Measurements from ENCODE around the gene DCDC2. TPM values are rescaled to one million over a fixed set of nuclear protein-coding genes. Genes with fewer than 3 reads are reported as not detected.

DCDC2 gene
- total and polyA plus RNA-seq, 2 donors (not counting 1 experiment from before 2014, with no cell fraction given), result not detected

DNA sequence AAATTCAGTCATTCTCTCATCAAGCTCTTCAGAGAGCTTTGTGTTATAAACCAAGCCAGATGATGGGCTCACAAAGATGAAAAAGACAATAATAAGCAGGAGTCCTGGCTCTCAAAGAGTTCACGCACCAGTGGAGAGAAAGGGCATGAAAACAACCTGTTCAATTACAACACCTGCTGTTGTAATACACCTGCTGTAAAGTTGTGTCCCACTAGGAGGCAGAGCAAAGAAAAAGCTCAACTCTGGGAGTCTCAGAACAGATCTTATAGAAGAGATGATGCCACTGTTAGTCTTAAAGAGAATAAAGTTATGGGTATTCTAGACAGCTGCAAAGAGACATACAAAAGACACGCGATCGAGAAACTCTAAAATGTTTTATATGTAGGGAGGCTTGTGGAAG, 100.6 kb downstream of the DCDC2 start:
- no peak overlapping the region for H3K27ac ChIP-seq (ENCODE audit: low read length in 2 of 2)
- no peak overlapping the region for H3K4me2 ChIP-seq (replicated peaks; ENCODE audit: low read depth, low read length, poor library complexity, severe bottlenecking)
- no peaks in the 10 kb centered on the region for H3K4me1 ChIP-seq (ENCODE audit: control insufficient read depth in 2 of 2, insufficient read depth in 2 of 2, low read length in 2 of 2)
- ChIA-PET POLR2A (no interaction called here), CTCF (no interaction called here)
- H3K27me3 ChIP-seq (replicated peaks in 1 of 4; ENCODE audit: control extremely low read depth in 1 of 4, control insufficient read depth in 3 of 4, insufficient read depth in 4 of 4, low read length in 3 of 4), result peaks cover 0 to 9% (median 3%) of the 10 kb centered on the region in 4 experiments
- 100% methylated on average over 3 of the region's 4 CpGs for WGBS (ENCODE audit: insufficient coverage)
- TF ChIP-seq, protein P1, sequence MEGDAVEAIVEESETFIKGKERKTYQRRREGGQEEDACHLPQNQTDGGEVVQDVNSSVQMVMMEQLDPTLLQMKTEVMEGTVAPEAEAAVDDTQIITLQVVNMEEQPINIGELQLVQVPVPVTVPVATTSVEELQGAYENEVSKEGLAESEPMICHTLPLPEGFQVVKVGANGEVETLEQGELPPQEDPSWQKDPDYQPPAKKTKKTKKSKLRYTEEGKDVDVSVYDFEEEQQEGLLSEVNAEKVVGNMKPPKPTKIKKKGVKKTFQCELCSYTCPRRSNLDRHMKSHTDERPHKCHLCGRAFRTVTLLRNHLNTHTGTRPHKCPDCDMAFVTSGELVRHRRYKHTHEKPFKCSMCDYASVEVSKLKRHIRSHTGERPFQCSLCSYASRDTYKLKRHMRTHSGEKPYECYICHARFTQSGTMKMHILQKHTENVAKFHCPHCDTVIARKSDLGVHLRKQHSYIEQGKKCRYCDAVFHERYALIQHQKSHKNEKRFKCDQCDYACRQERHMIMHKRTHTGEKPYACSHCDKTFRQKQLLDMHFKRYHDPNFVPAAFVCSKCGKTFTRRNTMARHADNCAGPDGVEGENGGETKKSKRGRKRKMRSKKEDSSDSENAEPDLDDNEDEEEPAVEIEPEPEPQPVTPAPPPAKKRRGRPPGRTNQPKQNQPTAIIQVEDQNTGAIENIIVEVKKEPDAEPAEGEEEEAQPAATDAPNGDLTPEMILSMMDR (IDR thresholded peaks at IDR 0.05), result no peak
- no peak for TF ChIP-seq EZH2 (IDR thresholded peaks at IDR 0.05; ENCODE audit: borderline replicate concordance, insufficient read depth, low read depth, low read length, poor library complexity, severe bottlenecking)
- peaks cover 14% of the 10 kb centered on the region for H3K27me3 Mint-ChIP-seq
- H4K20me1 ChIP-seq (ENCODE audit: control insufficient read depth, insufficient read depth, low read length, poor library complexity, severe bottlenecking), result no peaks in the 10 kb centered on the region
- H3K9ac ChIP-seq (ENCODE audit: low read length), result no peak overlapping the region
- H3K9me3 ChIP-seq (ENCODE audit: control extremely low read depth in 1 of 3, control insufficient read depth in 2 of 3, insufficient read depth in 1 of 3, low read length in 2 of 3), result peaks cover 0 to 4% (median 1%) of the 10 kb centered on the region in 3 donors
- DNase-seq (no peak), ATAC-seq (ENCODE audit: low read depth) (no peak)
- H3K9me3 Mint-ChIP-seq (ENCODE audit: insufficient read depth), result peaks cover 3% of the 10 kb centered on the region
- peaks cover 4% of the 10 kb centered on the region for H3K4me1 Mint-ChIP-seq
- no peaks in the 10 kb centered on the region for H3K79me2 ChIP-seq (ENCODE audit: control insufficient read depth, insufficient read depth, low read length)
- no peak overlapping the region for H3K4me3 ChIP-seq (ENCODE audit: control extremely low read depth in 1 of 5, extremely low read depth in 1 of 5, insufficient read depth in 1 of 5, low read depth in 2 of 5, low read length in 4 of 5)
- H2AFZ ChIP-seq (ENCODE audit: insufficient read depth, low read depth, low read length, poor library complexity, severe bottlenecking), result no peak overlapping the region
- no peaks in the 10 kb centered on the region for H3K36me3 ChIP-seq (replicated peaks in 1 of 2; ENCODE audit: control extremely low read depth in 1 of 2, control insufficient read depth in 1 of 2, extremely low read depth in 1 of 2, insufficient read depth in 2 of 2, low read length in 1 of 2)
- H3K4me3 Mint-ChIP-seq, result no peak overlapping the region
- no peak overlapping the region for H3K27ac Mint-ChIP-seq
- intact Hi-C loops (cut with micrococcal nuclease), result no loop called here

DNA sequence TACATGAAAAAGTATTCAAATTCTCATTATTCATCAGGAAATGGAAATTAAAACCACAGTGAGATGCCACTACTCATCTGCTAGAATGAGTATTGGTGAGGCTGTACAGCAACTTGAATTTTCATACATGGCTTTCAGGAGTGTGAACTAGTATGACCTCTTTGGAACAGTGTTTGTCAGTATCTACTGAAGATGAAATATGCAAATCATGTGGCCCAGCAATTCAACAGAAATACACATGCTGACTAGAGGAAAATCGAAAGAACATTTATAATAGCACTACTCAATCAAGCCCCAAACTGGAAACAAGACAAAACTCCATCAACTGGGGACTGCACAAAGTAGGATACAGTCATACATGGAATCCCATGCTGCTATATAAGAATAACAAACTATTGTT, 102.2 kb downstream of the DCDC2 start:
- Mint-ChIP-seq H3K27me3 (peaks cover 6% of the 10 kb centered on the region), H3K27ac (no peak overlapping the region), H3K4me1 (peaks cover 4% of the 10 kb centered on the region), H3K4me3 (no peak overlapping the region), H3K9me3 (ENCODE audit: insufficient read depth) (peaks cover 3% of the 10 kb centered on the region)
- no peaks in the 10 kb centered on the region for H4K20me1 ChIP-seq (ENCODE audit: control insufficient read depth, insufficient read depth, low read length, poor library complexity, severe bottlenecking)
- H3K4me3 ChIP-seq (ENCODE audit: control extremely low read depth in 1 of 5, extremely low read depth in 1 of 5, insufficient read depth in 1 of 5, low read depth in 2 of 5, low read length in 4 of 5), result no peak overlapping the region
- H3K27ac ChIP-seq (ENCODE audit: low read length in 2 of 2), result no peak overlapping the region
- no peaks in the 10 kb centered on the region for H3K4me1 ChIP-seq (ENCODE audit: control insufficient read depth in 2 of 2, insufficient read depth in 2 of 2, low read length in 2 of 2)
- intact Hi-C loops (cut with micrococcal nuclease), result no loop called here
- CTCF ChIA-PET, result no interaction called here
- DNase-seq, result no peak
- peaks cover 0 to 3% (median 0%) of the 10 kb centered on the region in 4 experiments for H3K27me3 ChIP-seq (replicated peaks in 1 of 4; ENCODE audit: control extremely low read depth in 1 of 4, control insufficient read depth in 3 of 4, insufficient read depth in 4 of 4, low read length in 3 of 4)
- 80% methylated on average over 1 of the region's 1 CpG for WGBS (ENCODE audit: insufficient coverage)
- ATAC-seq (ENCODE audit: low read depth), result no peak
- POLR2A ChIA-PET, result no interaction called here
- no peak overlapping the region for H3K4me2 ChIP-seq (replicated peaks; ENCODE audit: low read depth, low read length, poor library complexity, severe bottlenecking)
- no peaks in the 10 kb centered on the region for H3K79me2 ChIP-seq (ENCODE audit: control insufficient read depth, insufficient read depth, low read length)
- H3K36me3 ChIP-seq (replicated peaks in 1 of 2; ENCODE audit: control extremely low read depth in 1 of 2, control insufficient read depth in 1 of 2, extremely low read depth in 1 of 2, insufficient read depth in 2 of 2, low read length in 1 of 2), result no peaks in the 10 kb centered on the region
- H2AFZ ChIP-seq (ENCODE audit: insufficient read depth, low read depth, low read length, poor library complexity, severe bottlenecking), result no peak overlapping the region
- no peak for TF ChIP-seq EZH2 (IDR thresholded peaks at IDR 0.05; ENCODE audit: borderline replicate concordance, insufficient read depth, low read depth, low read length, poor library complexity, severe bottlenecking)
- TF ChIP-seq, protein P1 (IDR thresholded peaks at IDR 0.05), result no peak
- no peak overlapping the region for H3K9ac ChIP-seq (ENCODE audit: low read length)
- peaks cover 0 to 4% (median 1%) of the 10 kb centered on the region in 3 donors for H3K9me3 ChIP-seq (ENCODE audit: control extremely low read depth in 1 of 3, control insufficient read depth in 2 of 3, insufficient read depth in 1 of 3, low read length in 2 of 3)
